SK-N-SH (cell line): ENCODE data around the gene IGFL1.
"Not testable (repeated sequence)": the region's sequence is repeated elsewhere in the genome, so short reads cannot be mapped to it uniquely, and the experiment has no call there.

Experiments
- EP300 ChIP-seq, 2 experiments: IDR thresholded peaks; 2 replicates each; pipeline versions ENCODE4 v1.4.0 to v1.6.1; 2012; ENCODE audit warnings: borderline replicate concordance in 1 of 2, low read depth in 1 of 2, low read length in 1 of 2
- JUND ChIP-seq: IDR thresholded peaks from 2 replicates; pipeline ENCODE4 v1.4.0; 2012
- REST ChIP-seq: IDR thresholded peaks from 2 replicates; pipeline ENCODE4 v1.6.1; 2012; ENCODE audit warnings: mild to moderate bottlenecking, low read depth, low read length, moderate library complexity
- TF ChIP-seq, protein P1 (sequence below): fragments of 200-600 bp; sonication (generic); IDR thresholded peaks from 2 replicates; pipeline ENCODE4 v1.6.1; 2017; ENCODE audit warnings: antibody characterized with exemption, mild to moderate bottlenecking, moderate library complexity

DNA sequence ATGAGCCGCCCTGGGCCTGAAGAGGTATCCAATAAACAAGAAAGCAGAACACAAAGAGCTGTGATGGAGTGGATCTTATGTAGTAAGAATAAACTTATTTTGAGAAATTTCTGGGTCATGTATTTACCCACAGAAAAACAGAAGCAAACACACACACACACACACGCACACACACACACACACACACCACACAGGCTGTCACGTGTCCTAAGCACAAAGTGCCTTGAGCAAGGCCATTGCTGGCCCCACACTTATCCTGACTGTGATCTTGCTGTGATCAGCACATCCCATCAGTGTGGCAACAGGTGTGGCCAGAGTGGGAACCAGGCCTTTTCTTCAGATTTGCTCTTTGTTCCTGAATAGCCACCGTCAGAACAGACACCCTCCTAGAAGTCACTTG is 4.3 kb downstream of the IGFL1 start:
- TF ChIP-seq, protein P1, sequence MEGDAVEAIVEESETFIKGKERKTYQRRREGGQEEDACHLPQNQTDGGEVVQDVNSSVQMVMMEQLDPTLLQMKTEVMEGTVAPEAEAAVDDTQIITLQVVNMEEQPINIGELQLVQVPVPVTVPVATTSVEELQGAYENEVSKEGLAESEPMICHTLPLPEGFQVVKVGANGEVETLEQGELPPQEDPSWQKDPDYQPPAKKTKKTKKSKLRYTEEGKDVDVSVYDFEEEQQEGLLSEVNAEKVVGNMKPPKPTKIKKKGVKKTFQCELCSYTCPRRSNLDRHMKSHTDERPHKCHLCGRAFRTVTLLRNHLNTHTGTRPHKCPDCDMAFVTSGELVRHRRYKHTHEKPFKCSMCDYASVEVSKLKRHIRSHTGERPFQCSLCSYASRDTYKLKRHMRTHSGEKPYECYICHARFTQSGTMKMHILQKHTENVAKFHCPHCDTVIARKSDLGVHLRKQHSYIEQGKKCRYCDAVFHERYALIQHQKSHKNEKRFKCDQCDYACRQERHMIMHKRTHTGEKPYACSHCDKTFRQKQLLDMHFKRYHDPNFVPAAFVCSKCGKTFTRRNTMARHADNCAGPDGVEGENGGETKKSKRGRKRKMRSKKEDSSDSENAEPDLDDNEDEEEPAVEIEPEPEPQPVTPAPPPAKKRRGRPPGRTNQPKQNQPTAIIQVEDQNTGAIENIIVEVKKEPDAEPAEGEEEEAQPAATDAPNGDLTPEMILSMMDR = not testable (repeated sequence)
- not testable (repeated sequence) for TF ChIP-seq REST; JUND; EP300 (IDR thresholded peaks at IDR 0.05; ENCODE audit: borderline replicate concordance in 1 of 2, low read depth in 1 of 2, low read length in 1 of 2)
